ENCODE measurements around the gene SNTA1.

- no peak for TF ChIP-seq POLR2AphosphoS5 (IDR thresholded peaks at IDR 0.05; ENCODE audit: low read depth, low read length)
- no peak for TF ChIP-seq TAF1 (IDR thresholded peaks at IDR 0.05; ENCODE audit: borderline replicate concordance, insufficient read depth, low read length)
- no peak for TF ChIP-seq REST (IDR thresholded peaks at IDR 0.05; ENCODE audit: insufficient read depth in 1 of 2, low read depth in 2 of 2, low read length in 2 of 2)
- no peak for TF ChIP-seq SIN3A (IDR thresholded peaks at IDR 0.05; ENCODE audit: borderline replicate concordance, insufficient read depth, low read length)
Observed at GRCh38 chr20:33466303-33466646, 22.7 kb upstream of the SNTA1 start.

Data from PFSK-1 (cell line).